CD4-positive, alpha-beta T cell treated with Interleukin-2 at 100 ng/mL for 4 hours (primary cell): ENCODE measurements around the gene CASTOR2.
"Not testable (repeated sequence)": the region's sequence is repeated elsewhere in the genome, so short reads cannot be mapped to it uniquely, and the experiment has no call there.

Source experiments
- DNase-seq: peaks from one replicate; pipeline ENCODE4 v3.0.0-alpha.2; 2020; ENCODE audit warnings: low spot score

The CASTOR2 gene

DNA sequence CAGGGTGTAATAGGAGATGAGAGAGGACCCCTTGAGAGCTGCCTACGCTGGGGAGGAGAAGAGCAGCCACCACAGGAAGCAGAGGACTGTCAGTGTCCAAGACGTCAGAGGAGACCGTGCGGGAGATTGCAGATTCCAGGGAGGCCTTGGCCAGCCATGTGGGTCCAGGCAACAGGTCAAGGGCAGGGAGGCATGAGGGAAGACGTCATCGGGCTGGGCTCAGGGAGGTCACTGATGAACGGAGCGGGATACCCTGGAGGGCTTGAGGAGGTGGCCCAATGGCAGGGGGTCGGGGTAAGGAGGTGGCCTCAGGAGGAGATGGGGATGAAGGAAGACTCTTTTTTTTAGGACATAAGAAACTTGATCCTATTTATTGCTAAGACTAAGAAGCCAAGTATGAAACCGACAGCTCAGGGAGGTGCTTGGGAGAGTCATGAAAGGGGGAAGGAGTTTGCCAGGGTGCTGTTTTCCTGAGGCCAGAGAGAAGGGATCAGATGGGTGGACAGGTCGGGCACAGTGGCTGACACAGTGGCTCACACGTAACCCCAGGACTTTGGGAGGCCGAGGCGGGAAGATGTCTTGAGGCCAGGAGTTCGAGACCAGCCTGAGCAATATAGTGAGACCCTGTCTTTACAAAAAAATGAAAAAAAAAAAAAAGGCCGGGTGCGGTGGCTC, 30.5 kb downstream of the CASTOR2 start:
- not testable (repeated sequence) for DNase-seq

DNA sequence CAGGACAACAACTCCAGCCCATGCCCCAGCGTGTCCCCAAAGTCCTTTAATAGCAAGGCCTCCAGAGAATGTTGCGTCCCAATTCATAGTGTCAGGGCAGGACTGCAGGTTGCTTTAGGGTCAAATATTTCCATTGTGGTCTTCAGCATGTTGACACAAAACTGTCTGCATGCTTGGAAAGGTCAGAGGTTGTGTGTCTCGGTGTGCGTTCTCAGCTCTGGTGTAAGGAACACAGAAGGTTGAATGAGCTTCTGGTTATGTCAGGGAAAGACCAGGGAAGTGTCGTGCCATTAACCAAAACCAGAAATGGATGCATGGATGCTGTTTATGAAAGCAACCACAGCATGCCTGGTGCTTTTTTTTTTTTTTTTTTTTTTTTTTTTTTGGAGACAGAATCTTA, 31.9 kb downstream of the CASTOR2 start:
- DNase-seq, result not testable (repeated sequence)

DNA sequence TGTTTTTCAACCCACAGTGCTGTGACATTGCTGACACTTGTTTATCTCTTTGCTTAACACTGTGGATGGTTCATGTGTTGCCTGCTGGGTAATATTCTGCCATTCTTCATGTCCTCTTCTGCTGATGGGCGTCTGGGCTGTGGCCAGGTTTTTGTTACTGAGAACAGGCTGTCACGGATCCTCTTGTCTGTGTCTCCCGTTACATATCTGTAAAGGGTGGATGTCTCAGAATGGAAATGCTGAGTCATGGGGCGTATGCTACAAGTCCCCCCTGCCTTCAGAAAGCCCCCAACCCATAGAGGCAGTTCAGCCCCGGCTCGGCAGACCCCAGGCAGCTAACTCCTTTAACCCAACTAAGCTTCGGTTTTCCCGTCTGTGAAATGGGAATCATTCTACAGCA, 33.3 kb downstream of the CASTOR2 start:
- not testable (repeated sequence) for DNase-seq

DNA sequence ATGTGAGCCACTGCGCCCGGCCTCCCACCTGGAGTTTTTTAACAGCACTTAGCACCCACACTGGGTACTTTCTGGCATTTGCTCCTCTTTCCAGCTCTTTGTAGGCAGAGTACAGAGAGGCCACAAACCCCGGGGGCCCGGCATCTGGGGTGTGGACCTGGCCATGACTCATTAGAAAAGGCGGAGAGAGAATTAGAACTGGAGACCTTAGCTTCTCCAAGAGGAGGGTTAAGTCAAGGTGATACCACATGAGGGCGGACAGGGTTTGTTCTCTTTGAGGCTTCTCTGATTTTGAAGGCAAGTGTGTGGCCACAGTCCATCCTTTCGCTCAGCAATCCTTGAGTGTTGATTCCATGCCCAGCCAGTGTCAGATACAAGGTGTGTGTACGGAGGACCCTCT, 36.9 kb downstream of the CASTOR2 start:
- DNase-seq, result not testable (repeated sequence)

DNA sequence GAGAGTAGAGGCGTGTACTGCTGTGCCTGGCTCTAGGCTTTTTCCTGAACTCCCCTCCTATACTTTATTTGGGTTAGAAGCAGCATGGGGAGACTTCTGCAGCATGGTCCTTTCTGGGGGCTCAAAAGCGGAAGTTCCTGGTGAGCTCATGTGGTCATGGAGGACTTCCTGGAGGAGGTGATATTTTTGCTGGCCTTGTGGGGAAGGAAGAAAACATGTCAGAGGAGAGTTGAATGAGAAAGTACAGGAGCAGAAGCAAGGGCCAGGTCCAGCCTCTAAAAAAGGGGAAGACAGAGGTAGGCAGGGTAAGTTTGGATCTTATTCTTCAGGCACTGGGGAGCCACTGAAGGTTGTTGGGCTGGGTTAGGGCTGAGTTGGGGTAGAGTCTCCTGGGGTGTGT, 45.5 kb downstream of the CASTOR2 start:
- DNase-seq, result no peak

DNA sequence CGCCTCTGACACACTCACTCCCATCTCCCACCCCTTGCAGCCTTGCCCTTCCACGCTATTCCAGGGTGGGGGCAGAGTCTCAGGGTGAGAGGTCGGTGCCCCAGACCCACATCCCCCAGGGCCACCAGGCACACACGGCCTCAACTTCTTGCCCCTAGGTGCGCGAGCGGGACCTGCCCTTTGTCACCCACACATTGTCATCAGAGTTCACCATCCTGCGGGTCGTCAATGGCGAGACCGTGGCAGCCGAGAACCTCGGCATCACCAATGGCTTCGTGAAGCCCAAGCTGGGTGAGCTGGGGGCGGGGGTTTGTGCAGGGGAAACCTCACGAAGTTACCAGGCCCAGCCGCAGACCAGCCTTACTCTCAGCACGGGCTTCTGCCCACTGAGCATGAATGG, 53.3 kb downstream of the CASTOR2 start:
- no peak for DNase-seq

DNA sequence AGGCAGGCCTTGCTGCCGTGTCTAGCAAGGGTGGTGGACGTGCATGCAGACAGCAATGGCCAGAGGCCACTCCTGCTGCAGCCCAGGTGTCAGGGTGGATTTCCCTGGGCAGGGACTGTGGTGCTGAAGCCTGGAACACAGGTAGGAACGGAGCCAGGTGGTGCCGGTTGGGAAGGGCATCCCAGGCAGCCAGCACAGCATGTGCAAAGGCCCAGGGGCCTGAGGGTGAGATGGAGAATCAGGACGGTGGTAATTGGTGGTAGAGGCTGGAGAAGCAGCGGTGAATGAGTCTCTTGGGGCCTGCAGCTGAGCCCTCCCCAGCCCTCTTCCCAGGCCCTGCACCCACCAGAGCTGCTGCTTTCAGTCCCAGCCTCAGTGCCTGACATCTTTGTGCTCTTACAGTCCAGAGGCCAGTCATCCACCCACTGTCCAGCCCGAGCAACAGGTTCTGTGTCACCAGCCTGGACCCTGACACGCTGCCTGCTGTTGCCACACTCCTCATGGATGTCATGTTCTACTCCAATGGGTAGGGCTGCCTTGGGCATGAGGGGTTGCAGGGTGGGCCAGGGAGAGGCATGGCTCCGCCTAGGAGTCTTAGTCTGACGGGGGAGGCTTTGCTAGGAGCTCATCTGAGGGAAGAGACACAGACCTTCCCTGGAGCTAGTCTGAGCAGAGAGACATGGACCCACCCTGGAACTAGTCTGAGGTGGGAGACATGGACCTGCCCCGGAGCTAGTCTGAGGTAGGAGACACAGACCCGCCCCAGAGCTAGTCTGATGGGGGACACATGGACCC, 54.3 kb downstream of the CASTOR2 start:
- no peak for DNase-seq

DNA sequence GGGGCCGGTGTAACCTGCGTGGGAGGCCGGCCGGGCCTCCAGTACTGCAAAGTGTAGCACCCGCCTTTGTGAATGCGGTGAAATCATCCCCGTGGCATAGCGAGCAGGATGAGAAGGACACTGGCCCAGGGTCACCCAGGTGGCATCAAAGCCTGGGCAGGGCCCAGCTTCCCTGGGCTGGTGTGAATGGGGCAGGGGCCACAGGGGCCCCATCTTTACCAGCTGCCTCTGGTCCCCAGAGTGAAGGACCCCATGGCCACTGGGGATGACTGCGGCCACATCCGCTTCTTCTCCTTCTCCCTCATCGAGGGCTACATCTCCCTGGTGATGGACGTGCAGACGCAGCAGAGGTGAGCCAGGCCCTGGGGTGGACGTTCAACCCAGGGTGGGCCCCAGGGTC, 55.3 kb downstream of the CASTOR2 start:
- DNase-seq, result no peak

DNA sequence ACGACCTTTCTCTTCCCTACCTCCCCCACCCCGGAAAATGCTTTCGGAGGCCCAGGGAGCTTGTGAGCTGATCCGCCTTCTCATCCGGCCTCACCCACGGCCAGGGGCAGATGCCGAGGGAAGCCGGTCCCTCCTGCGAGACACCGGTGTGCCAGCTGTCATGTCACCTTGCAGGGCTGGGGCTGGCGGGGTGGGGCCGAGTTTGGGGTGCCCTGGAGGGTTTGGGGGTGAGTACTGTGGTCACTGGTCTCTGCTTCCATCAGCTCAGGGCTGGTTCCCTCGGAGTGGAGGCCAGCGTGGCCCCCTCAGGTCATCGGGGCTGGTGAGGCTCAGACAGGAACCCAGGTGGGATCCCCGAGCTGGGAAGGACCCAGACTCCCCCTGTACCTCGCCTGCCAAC, 60.4 kb downstream of the CASTOR2 start:
- no peak for DNase-seq

DNA sequence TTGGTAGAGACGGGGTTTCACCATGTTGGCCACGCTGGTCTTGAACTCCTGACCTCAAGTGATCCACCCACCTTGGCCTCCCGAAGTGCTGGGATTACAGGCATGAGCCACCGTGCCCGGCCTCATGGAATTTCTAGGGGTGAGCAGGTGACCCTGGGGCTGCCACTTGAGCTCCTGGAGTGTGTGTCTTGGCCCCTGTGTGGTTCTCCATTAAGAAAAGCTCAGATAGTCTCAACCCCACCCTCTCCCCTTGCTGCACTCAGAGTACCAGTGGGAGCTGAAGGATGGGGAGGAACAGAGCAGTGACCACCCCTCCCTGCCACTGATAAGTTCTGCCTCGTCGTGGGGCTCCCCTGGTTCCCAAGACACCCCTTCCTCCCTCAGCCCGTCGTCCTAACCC, 63.8 kb downstream of the CASTOR2 start:
- DNase-seq, result no peak

DNA sequence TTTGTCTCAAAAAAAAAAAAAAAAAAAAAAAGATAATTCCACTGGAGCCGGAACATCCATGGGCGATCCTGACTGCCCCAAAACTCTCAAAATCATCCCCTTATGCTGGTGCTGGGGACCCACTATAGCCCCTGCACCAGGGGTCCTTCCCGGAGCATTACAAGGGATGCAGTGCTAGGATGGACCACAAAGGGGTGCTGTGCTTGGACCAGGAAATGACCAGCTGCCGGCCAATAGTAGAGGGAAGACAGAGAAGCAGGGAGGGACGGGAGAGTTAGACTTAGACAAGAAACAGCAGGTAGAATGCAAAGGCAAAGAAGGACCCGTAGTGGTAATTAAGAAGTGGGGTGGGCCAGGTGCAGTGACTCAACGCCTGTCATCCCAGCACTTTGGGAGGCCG, 68.6 kb downstream of the CASTOR2 start:
- DNase-seq, result no peak

DNA sequence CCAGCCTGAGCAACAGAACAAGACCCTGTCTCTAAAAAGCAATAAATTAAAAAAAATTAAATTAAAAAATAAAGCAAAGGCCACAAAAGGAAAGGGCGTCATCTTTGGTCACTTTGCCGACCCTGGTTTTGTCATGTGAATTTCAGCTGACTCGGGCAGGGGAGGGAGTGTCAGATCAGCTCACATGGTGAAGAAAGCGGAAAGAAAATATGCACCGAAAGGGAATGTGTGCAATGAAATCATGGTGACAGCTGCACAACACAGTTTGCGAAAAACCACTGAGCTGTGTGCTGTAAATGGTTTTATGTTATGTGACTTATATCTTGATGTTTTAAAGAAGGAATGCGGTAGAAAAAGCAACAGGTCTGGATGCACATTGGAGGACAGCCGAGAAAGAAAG, 69.3 kb downstream of the CASTOR2 start:
- no peak for DNase-seq

DNA sequence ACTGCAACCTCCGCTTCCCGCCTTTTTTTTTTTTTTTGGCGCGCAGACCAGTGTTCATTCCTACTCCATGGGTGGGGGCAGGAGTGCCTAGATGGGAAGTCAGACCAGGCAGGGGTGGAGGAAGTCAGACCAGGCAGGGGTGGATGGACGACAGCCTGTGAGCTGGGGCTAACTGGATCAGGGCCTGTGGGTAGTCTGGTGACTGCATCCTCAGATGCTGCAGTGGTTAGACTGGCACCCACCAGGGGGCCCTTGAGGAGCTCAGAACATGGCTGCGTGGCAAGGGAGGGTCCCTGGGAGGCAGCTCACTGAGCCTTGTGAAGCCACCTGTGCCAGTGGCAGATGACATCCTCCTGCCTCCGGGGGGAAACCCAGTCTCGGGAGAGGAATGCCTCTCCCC, 74.0 kb downstream of the CASTOR2 start:
- no peak for DNase-seq

DNA sequence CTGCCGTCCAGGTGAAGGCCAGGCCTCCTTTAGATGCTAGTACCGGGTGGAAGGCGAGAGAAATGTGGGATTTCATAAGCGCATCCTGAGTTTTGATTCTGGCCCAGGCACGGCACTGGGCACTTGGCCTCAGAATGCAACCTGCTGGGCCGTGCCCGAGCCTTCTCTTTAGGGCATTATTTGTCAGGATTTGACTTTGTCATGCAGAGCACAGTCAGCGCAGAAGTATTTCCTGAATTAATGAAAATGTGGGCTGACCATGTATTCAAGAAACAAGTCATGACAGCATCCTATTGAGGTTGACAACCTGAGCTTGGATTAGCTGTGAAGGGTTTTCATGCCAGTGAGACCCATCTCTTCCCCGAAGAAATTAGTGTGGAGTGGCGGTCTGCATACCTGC, 74.7 kb downstream of the CASTOR2 start:
- no peak for DNase-seq

DNA sequence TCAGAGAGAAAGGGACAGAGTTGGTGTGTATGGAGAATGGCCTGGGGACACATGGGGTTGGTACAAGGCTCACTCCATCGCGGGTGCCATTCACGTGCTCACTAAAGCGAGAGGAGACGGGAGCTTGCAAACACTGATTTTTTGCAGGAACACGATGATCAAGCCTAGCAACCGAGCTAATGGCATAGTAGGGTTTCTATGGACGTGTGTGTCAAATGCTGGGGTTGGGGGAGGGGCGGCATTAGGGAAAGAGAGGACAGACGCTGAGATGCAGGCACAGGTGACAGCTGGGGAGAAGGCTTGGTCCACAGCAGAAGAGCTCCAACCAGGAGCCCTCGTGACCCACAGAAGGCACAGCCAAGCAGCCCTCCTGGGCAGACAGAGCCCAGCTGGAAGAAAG, 75.2 kb downstream of the CASTOR2 start:
- DNase-seq, result no peak

DNA sequence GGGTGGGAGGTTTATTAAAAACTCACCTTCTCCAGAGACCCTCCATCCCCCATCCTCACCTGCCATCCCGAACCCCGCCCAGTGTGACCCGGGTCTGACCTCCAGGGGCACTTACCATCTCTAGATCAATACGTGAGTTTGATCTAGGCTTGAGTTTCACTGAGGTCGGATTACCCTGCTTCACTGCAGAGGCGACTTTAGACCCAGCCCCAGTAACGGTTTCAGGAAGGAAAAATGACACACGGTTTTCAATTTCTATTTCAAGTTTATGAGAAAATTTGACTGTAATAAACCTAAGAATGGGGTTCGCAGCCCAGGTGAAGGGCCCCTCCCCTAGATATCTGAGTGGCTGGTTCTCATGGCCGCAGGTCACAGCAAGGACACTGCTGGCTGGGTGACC, 76.0 kb downstream of the CASTOR2 start:
- no peak for DNase-seq

DNA sequence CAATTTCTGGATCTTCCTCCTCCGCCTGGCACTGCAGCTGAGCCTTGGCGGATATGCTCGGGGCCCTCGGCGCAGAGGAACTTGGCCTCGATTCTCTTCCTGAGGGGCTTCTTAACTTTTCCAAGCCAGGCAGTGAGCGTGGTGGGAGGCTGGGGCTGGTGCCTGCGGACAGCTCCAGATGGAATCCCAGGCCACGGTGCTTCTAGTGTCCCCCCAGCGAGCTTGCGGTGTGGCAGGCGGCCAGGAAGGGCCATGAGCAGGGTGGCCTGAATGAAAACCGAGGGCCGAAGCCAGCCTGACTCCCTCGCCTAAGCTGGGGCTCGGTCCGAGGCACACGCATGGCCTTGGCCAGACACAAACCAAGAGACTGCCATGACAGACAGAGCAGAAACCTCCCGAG, 77.8 kb downstream of the CASTOR2 start:
- DNase-seq, result no peak

DNA sequence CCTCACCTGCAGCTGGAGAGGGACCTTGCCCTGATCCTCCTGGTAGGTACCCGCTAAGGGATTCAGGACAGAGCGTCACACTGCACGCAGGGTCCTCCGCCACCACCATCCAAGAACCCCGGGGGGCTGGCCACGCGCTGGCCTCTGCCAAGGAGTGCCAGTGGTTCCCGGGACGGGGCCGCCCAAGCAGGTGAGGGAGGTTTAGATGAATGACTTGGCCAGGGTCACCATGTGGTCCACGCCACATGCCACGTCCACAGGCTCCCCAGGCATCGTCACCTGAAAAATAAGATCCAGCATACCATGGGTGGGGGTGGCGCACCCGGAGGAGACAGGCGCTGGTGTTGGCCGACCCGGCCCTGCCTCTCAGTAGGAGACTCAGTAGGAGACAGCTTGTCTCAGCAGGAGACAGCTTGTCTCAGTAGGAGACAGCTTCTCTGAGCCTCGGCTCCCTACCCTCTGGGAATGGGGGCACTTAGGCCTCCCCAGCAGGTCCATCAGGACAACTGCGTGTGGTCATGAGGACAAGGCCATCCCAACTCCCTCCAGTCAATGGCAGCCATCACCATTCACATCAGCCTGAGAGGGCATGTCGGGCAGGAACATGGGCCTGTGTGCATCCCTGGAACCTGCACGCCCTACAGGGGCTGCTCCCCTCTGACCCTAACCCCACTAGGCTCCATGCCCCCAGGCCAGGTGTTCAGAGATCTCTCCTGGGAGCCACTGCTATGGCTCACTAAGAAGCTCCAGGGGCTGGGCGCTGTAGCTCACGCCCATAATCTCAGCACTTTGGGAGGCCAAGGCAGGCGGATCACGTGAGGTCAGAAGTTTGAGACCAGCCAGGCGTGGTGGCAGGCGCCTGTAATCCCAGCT, 78.6 kb downstream of the CASTOR2 start:
- no peak for DNase-seq

DNA sequence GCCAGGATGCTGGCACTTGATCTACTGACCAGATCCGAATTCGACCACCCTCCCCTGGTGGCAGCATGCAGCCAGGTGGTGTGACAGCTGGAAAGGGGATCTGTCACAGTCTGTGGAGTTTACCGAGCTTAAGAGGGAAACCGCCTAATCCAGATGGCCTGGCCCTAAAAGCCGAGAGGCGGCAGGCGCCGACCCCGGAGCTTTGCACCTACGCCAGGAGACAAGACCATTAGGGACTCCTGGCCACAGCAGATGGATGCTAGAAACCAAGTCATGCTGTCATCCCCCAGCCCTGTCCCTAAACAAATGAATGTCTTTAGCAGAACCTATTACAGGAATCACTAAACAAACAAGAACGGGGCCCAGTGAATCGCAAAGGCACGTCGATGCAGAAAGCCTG, 81.4 kb downstream of the CASTOR2 start:
- DNase-seq, result no peak

DNA sequence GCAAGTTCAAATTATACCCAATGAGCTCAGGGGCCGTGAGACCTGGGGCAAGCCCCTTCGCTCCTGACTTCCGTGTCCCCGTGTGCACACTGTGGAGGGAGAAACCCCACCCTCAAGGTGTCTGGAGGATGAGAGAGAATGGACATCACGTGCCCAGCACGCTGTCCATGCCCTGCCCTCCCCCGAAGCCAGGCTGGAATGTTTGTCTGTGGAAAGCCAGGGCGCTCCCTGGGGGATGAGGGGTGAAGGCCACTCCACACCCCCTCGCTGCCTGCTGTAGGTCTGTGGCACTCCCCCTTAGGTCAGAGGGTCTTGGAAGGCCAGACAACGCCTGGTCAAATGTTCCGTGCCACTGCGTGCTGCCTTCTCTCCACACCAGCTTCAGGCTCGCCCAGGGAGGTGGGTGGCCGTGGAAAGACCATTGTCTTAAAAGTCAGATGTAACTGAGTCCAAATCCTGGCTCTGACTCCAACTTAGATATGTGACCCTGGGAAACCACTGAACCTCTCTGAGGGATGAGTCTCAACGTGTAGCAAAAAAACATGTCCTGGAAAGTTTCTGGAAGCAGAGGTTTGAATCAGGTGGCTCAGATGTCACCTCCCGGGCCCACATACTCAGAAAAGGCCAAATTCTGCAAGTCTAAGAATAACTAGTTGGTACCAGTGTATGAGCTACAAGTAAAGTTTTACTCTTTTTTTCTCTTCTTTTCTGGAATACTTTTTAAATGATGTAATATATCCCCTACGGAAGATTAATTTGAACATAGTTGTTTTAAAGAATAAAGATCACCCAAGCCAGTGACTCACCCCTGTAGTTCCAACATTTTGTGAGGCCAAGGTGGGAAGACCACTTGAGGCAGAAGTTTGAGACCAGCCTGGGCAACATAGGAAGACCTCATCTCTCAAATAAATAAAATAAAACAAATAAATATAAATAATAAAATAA, 84.2 kb downstream of the CASTOR2 start:
- no peak for DNase-seq

DNA sequence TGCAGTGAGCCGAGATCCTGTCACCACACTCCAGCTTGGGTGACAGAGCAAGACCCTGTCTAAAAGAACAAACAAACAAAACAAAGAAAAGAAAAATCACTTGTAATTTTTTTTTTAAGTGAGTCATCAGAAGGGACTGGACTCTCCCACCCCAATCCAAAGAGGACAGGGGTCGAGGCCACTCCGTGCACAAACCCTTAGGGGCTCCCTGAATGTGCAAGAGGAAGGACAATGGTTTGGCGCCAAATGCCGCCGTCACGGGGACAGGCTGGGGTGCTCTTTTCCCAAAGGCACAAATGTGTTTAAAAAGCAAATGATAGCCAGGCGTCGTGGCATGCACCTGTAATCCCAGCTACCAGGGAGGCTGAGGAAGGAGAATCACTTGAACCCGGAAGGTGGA, 85.3 kb downstream of the CASTOR2 start:
- no peak for DNase-seq

DNA sequence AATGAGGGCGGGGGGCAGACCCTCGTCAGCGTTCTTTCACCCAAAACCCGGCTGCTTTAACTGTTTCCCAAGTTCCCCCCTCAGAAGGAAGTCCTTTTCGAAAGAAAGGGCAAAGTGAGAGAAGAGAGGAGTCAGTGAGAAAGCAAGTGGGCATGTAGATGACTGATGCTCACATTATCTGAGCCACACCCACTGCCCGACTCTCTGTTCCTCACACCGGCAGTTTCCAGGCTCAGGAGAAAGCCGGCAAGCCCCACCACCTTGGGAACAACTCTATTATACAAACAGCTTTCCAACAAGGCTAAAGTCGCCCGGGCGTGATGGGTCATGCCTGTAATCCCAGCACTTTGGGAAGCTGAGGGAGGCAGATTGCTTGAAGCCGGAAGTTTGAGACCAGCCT, 86.0 kb downstream of the CASTOR2 start:
- DNase-seq, result no peak
